ENCODE data around the gene NGEF. TPM values are rescaled to one million over a fixed set of nuclear protein-coding genes. Genes with fewer than 3 reads are reported as not detected.

The NGEF gene
- total and polyA plus RNA-seq, 2 donors (not counting 1 experiment from before 2014, with no cell fraction given) = under 0.01 to 0.24 TPM

DNA sequence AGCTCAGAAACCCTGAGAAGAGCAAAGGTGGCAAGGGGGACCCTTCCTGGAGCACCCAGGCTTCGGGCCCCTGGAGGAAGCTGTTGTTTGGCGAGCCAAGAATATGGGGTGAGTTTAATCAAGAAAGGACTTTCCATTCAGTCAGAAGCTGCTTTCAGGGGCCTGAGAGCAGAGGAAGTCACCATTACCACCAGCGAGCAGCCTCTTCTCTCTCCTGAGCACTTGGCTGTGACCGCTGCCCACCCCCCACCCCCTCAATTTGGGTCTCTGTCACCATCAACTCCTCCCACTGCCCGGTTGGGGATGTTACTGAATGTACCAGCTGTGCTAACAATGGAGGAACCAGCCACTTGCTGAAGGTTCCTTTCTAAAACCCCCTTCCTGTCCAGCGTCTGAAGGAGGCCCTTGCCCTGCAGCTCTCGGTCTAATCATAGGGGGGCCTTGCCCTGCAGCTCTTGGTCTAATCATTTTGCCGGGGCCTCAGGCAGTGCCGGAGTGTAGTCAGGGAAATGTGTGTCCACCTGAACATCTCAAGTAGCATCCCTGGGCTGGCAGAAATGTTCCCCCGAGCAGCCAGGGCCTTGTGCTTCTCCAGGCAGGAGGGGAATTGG, 48.0 kb upstream of the NGEF start:
- H3K9me3 ChIP-seq (ENCODE audit: control insufficient read depth, insufficient read depth, low read depth, low read length) = no peaks in the 10 kb centered on the region
- no peak overlapping the region for H3K27ac ChIP-seq (ENCODE audit: insufficient read depth, low read length)
- H3K4me3 ChIP-seq (replicated peaks in 1 of 4; ENCODE audit: control extremely low read depth in 1 of 4, insufficient read depth in 1 of 4, low read depth in 3 of 4, low read length in 4 of 4) = no peak overlapping the region
- H3K36me3 ChIP-seq (ENCODE audit: control insufficient read depth, insufficient read depth, low read length) = no peaks in the 10 kb centered on the region
- no peak overlapping the region for H3K9ac ChIP-seq (ENCODE audit: insufficient read depth, low read length)
- no peaks in the 10 kb centered on the region for H3K4me1 ChIP-seq (ENCODE audit: control insufficient read depth, extremely low read depth, insufficient read depth, low read length)
- no peaks in the 10 kb centered on the region for H3K79me2 ChIP-seq (ENCODE audit: control insufficient read depth, insufficient read depth, low read length)
- no peak overlapping the region for H2AFZ ChIP-seq (ENCODE audit: low read length)
- TF ChIP-seq, protein P1, sequence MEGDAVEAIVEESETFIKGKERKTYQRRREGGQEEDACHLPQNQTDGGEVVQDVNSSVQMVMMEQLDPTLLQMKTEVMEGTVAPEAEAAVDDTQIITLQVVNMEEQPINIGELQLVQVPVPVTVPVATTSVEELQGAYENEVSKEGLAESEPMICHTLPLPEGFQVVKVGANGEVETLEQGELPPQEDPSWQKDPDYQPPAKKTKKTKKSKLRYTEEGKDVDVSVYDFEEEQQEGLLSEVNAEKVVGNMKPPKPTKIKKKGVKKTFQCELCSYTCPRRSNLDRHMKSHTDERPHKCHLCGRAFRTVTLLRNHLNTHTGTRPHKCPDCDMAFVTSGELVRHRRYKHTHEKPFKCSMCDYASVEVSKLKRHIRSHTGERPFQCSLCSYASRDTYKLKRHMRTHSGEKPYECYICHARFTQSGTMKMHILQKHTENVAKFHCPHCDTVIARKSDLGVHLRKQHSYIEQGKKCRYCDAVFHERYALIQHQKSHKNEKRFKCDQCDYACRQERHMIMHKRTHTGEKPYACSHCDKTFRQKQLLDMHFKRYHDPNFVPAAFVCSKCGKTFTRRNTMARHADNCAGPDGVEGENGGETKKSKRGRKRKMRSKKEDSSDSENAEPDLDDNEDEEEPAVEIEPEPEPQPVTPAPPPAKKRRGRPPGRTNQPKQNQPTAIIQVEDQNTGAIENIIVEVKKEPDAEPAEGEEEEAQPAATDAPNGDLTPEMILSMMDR (conservative IDR thresholded peaks at IDR 0.05 in 1 of 2, IDR thresholded peaks at IDR 0.05 in 1 of 2; ENCODE audit: low read depth in 1 of 2, low read length in 2 of 2) = no peak
- TF ChIP-seq EZH2 (IDR thresholded peaks at IDR 0.05; ENCODE audit: low read length, missing control alignments) = no peak
- H3K27me3 ChIP-seq (ENCODE audit: control insufficient read depth, insufficient read depth, low read length) = no peaks in the 10 kb centered on the region
- H4K20me1 ChIP-seq (ENCODE audit: control insufficient read depth, extremely low read depth, insufficient read depth, low read length) = no peaks in the 10 kb centered on the region
- no peak overlapping the region for H3K4me2 ChIP-seq (ENCODE audit: extremely low read depth, insufficient read depth, low read length)
- no peak for DNase-seq (ENCODE audit: low read depth in 2 of 2)

DNA sequence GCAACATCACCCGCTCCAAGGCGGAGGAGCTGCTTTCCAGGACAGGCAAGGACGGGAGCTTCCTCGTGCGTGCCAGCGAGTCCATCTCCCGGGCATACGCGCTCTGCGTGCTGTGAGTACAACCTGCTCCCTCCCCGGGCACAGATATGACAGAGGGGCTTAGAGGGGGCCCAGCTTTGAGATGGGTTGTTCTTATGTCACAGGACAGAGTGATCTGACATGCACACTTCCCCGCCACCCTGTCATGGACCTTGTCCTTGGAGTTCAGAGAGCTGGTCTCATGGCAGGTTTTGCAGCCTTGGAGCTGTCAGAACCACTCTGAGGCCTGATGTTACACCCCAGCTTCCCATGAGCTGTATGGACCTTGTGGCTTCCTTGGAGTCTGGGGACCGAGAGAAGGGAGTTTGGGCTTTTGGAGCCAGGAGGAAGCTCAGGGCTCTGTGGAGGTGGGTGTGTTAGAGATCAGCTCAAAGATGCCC, 47.5 kb upstream of the NGEF start:
- no peak overlapping the region for H3K27ac ChIP-seq (ENCODE audit: insufficient read depth, low read length)
- H3K4me2 ChIP-seq (ENCODE audit: extremely low read depth, insufficient read depth, low read length) = no peak overlapping the region
- H3K79me2 ChIP-seq (ENCODE audit: control insufficient read depth, insufficient read depth, low read length) = no peaks in the 10 kb centered on the region
- no peaks in the 10 kb centered on the region for H3K9me3 ChIP-seq (ENCODE audit: control insufficient read depth, insufficient read depth, low read depth, low read length)
- no peaks in the 10 kb centered on the region for H3K27me3 ChIP-seq (ENCODE audit: control insufficient read depth, insufficient read depth, low read length)
- H4K20me1 ChIP-seq (ENCODE audit: control insufficient read depth, extremely low read depth, insufficient read depth, low read length) = no peaks in the 10 kb centered on the region
- H3K9ac ChIP-seq (ENCODE audit: insufficient read depth, low read length) = no peak overlapping the region
- no peak overlapping the region for H2AFZ ChIP-seq (ENCODE audit: low read length)
- no peaks in the 10 kb centered on the region for H3K4me1 ChIP-seq (ENCODE audit: control insufficient read depth, extremely low read depth, insufficient read depth, low read length)
- no peak for DNase-seq (ENCODE audit: low read depth in 2 of 2)
- H3K4me3 ChIP-seq (replicated peaks in 1 of 4; ENCODE audit: control extremely low read depth in 1 of 4, insufficient read depth in 1 of 4, low read depth in 3 of 4, low read length in 4 of 4) = no peak overlapping the region
- TF ChIP-seq, protein P1 (conservative IDR thresholded peaks at IDR 0.05 in 1 of 2, IDR thresholded peaks at IDR 0.05 in 1 of 2; ENCODE audit: low read depth in 1 of 2, low read length in 2 of 2) = no peak
- TF ChIP-seq EZH2 (IDR thresholded peaks at IDR 0.05; ENCODE audit: low read length, missing control alignments) = no peak
- H3K36me3 ChIP-seq (ENCODE audit: control insufficient read depth, insufficient read depth, low read length) = no peaks in the 10 kb centered on the region

DNA sequence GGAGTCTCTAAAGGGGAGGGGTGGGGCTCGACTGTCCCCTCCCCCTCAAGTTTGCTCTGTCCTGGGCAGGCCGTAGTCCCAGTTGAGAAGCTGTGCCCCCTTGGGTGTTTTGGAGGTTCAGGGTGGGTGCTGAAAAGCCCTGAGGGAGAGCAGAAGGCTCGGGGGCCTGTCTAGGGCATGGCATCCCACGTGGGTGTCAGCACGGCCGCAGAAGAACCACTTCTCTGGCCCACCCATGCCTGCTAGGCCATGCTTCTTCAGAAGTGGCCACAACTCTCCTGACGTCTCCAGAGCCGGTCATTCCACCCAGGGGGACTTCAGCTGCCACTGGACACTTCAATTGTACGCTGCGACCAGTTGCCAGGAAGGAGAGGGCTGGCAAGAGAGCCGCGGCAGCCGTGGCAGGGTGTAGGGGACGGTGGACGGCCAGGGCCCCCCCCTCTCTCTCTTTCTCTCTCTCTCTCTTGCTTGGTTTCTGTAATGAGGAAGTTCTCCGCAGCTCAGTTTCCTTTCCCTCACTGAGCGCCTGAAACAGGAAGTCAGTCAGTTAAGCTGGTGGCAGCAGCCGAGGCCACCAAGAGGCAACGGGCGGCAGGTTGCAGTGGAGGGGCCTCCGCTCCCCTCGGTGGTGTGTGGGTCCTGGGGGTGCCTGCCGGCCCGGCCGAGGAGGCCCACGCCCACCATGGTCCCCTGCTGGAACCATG, 46.9 kb upstream of the NGEF start, which contains the start of gene INPP5D:
INPP5D (plus strand) TSS at position 546 of the 704 bp plus-strand sequence; CDS start at position 683, 137 bp downstream.
- H3K9me3 ChIP-seq (ENCODE audit: control insufficient read depth, insufficient read depth, low read depth, low read length) = no peaks in the 10 kb centered on the region
- H3K27ac ChIP-seq (ENCODE audit: insufficient read depth, low read length) = no peak within 1 kb of the TSS
- no peak within 1 kb of the TSS for H2AFZ ChIP-seq (ENCODE audit: low read length)

More for the DNA sequence above, 46.9 kb upstream of the NGEF start, which contains the start of gene INPP5D:
- Histone ChIP-seq H3K9ac (ENCODE audit: insufficient read depth, low read length) (no peak within 1 kb of the TSS), H4K20me1 (ENCODE audit: control insufficient read depth, extremely low read depth, insufficient read depth, low read length) (no peaks in the 10 kb centered on the region), H3K4me3 (replicated peaks in 1 of 4; ENCODE audit: control extremely low read depth in 1 of 4, insufficient read depth in 1 of 4, low read depth in 3 of 4, low read length in 4 of 4) (no peak within 1 kb of the TSS), H3K36me3 (ENCODE audit: control insufficient read depth, insufficient read depth, low read length) (no peaks in the 10 kb centered on the region), H3K4me2 (ENCODE audit: extremely low read depth, insufficient read depth, low read length) (no peak within 1 kb of the TSS), H3K4me1 (ENCODE audit: control insufficient read depth, extremely low read depth, insufficient read depth, low read length) (no peaks in the 10 kb centered on the region), H3K27me3 (ENCODE audit: control insufficient read depth, insufficient read depth, low read length) (peaks cover 1% of the 10 kb centered on the region), H3K79me2 (ENCODE audit: control insufficient read depth, insufficient read depth, low read length) (no peaks in the 10 kb centered on the region)
- TF ChIP-seq, protein P1 (conservative IDR thresholded peaks at IDR 0.05 in 1 of 2, IDR thresholded peaks at IDR 0.05 in 1 of 2; ENCODE audit: low read depth in 1 of 2, low read length in 2 of 2) = no peak
- no peak for TF ChIP-seq EZH2 (IDR thresholded peaks at IDR 0.05; ENCODE audit: low read length, missing control alignments)
- DNase-seq (ENCODE audit: low read depth in 2 of 2) = no peak

Measured in fibroblast of lung (primary cell).